Peyer's patch (tissue), 4 donors: Measurements from ENCODE around the gene PCNX2.

Source experiments
- POLR2A ChIP-seq, 2 donors: fragments of 450-650 bp; IDR thresholded peaks; one replicate each; pipeline ENCODE4 v1.5.1; 2017; ENCODE audit warnings: antibody characterized with exemption in 2 of 2, mild to moderate bottlenecking in 2 of 2, moderate library complexity in 2 of 2
- TF ChIP-seq, protein P1 (sequence below), 6 experiments: fragments of 450-650 bp in 4 of 6; fragments of 200-600 bp in 2 of 6; sonication (generic) in 1 of 6; IDR thresholded peaks; one replicate each; pipeline ENCODE4 v1.5.1; 2017 to 2019; ENCODE audit warnings: antibody characterized with exemption in 6 of 6, mild to moderate bottlenecking in 3 of 6, moderate library complexity in 1 of 6

DNA sequence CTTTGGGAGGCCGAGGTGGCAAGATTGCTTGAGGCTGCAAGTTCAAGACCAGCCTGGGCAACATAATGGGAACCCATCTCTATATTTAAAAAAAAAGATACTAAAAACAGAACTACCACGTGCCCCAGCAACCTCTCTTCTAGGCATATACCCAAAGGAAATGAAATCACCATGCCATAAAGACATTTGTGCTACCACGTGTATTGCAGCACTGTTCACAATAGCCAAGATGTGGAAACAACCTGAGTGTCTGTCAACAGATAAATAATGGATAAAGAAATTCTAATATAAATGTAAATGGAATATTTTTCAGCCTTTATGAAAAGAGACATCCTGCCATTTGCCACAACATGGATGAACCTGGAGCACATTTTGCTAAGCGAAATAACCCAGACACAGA, 128.6 kb downstream of the PCNX2 start:
- TF ChIP-seq, protein P1, sequence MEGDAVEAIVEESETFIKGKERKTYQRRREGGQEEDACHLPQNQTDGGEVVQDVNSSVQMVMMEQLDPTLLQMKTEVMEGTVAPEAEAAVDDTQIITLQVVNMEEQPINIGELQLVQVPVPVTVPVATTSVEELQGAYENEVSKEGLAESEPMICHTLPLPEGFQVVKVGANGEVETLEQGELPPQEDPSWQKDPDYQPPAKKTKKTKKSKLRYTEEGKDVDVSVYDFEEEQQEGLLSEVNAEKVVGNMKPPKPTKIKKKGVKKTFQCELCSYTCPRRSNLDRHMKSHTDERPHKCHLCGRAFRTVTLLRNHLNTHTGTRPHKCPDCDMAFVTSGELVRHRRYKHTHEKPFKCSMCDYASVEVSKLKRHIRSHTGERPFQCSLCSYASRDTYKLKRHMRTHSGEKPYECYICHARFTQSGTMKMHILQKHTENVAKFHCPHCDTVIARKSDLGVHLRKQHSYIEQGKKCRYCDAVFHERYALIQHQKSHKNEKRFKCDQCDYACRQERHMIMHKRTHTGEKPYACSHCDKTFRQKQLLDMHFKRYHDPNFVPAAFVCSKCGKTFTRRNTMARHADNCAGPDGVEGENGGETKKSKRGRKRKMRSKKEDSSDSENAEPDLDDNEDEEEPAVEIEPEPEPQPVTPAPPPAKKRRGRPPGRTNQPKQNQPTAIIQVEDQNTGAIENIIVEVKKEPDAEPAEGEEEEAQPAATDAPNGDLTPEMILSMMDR (IDR thresholded peaks at IDR 0.05): no peak
- no peak for TF ChIP-seq POLR2A (IDR thresholded peaks at IDR 0.05)
